Spleen (tissue), 11 donors: Measurements from ENCODE around the gene PODXL. TPM values are rescaled to one million over a fixed set of nuclear protein-coding genes. Genes with fewer than 3 reads are reported as not detected.

Experiments used
- DNase-seq: peaks from one replicate; pipeline ENCODE4 v3.0.0-alpha.2; 2020
- H3K27ac ChIP-seq, 8 donors: fragments of 200-600 bp; sonication (generic) in 7 of 8; 1 replicate in 4 of 8; 2 replicates in 4 of 8; pipeline versions ENCODE4 v1.5.0 to v1.8.0; 2016 to 2021; ENCODE audit warnings: inconsistent platforms in 4 of 8, mild to moderate bottlenecking in 4 of 8, moderate library complexity in 1 of 8
- H3K27me3 ChIP-seq, 7 donors: fragments of 200-600 bp; sonication (generic) in 6 of 7; replicated peaks in 1 of 7; 1 replicate in 4 of 7; 2 replicates in 3 of 7; pipeline versions ENCODE4 v1.5.0 to v1.8.0; 2016 to 2021; ENCODE audit warnings: inconsistent platforms in 3 of 7, mild to moderate bottlenecking in 1 of 7
- H3K36me3 ChIP-seq, 6 donors: fragments of 200-600 bp; sonication (generic) in 5 of 6; 1 replicate in 4 of 6; 2 replicates in 2 of 6; pipeline versions ENCODE4 v1.5.0 to v1.8.0; 2016 to 2021; ENCODE audit warnings: inconsistent platforms in 2 of 6
- H3K4me1 ChIP-seq, 6 donors: fragments of 200-600 bp; sonication (generic) in 5 of 6; 1 replicate in 3 of 6; 2 replicates in 3 of 6; pipeline versions ENCODE4 v1.5.0 to v1.8.0; 2016 to 2021; ENCODE audit warnings: inconsistent platforms in 3 of 6
- H3K4me3 ChIP-seq, 8 donors: fragments of 200-600 bp; sonication (generic) in 7 of 8; 1 replicate in 4 of 8; 2 replicates in 4 of 8; pipeline versions ENCODE4 v1.5.0 to v1.8.0; 2016 to 2021; ENCODE audit warnings: inconsistent platforms in 4 of 8, mild to moderate bottlenecking in 4 of 8, moderate library complexity in 2 of 8
- H3K9me3 ChIP-seq, 8 donors: fragments of 200-600 bp; sonication (generic) in 7 of 8; 1 replicate in 4 of 8; 2 replicates in 4 of 8; pipeline versions ENCODE4 v1.5.0 to v1.8.0; 2016 to 2021; ENCODE audit warnings: inconsistent platforms in 4 of 8
- CTCF ChIP-seq, 11 experiments: fragments of 200-600 bp in 7 of 11; fragments of 450-650 bp in 4 of 11; sonication (generic) in 4 of 11; IDR thresholded peaks in 8 of 11; conservative IDR thresholded peaks in 3 of 11; 1 replicate in 7 of 11; 2 replicates in 4 of 11; pipeline versions ENCODE4 v1.4.0 to v1.8.0; 2016 to 2021; ENCODE audit warnings: antibody characterized with exemption in 11 of 11, inconsistent platforms in 4 of 11, mild to moderate bottlenecking in 1 of 11
- POLR2A ChIP-seq, 3 donors: fragments of 450-650 bp; IDR thresholded peaks; one replicate each; pipeline ENCODE4 v1.5.1; 2017; ENCODE audit warnings: antibody characterized with exemption in 3 of 3, mild to moderate bottlenecking in 1 of 3
- POLR2AphosphoS5 ChIP-seq, 3 donors: sonication (generic); formaldehyde crosslinking; IDR thresholded peaks; one replicate each; pipeline ENCODE4 v1.5.1; 2017; ENCODE audit warnings: antibody characterized with exemption in 3 of 3
- WGBS, 5 donors: extraction: QIAGEN DNeasy Blood & Tissue Kit in 3 of 5; methylation state at CpG; one replicate each; pipeline versions ENCODE4 v1.1.5 to v1.1.7; 2013 to 2018; 5-methylcytosine and 5-hydroxymethylcytosine counted together
- intact Hi-C: fragments of 100-400 bp; cut with DNase I; formaldehyde crosslinking; loops from one replicate; pipeline ENCODE4 v1.15.0; 2023; ENCODE audit warnings: low total_unique reads
- polyA plus RNA-seq, 3 donors: library from polyadenylated mRNA; stranded (reverse); fragments of 200-250 nt; gene quantifications; one replicate each; pipeline ENCODE4 v1.2.1, GENCODE V29; 2013
- total RNA-seq, 7 donors: library from RNA; depleted of rRNA in 3 of 7; stranded (reverse); fragments of >200 nt in 3 of 7; fragmentation: NEBNext Ultra II Directional in 4 of 7; extraction: Animal tissue kit (Norgen Biotek cat#: 25700) in 4 of 7; gene quantifications; one replicate each; pipeline versions ENCODE4 v1.1.0 to v1.2.1, GENCODE V29; 2016 to 2021
- donor health status: healthy with polysubstance abuse.
- donor health status: DM: no; HTN: no; CAD: no; lungs with moderate emphysema.
- donor health status: DM: no; HTN: no; CAD: no.
- donor health status: Bipolar disorder and iron deficiency.
- donor health status: healthy.
- donor health status: DM: no; HTN: no; CAD: no.
- donor health status: DM: yes; HTN: yes; CAD: no.

The PODXL gene
- total and polyA plus RNA-seq, 10 donors: 1.9 to 27.5 (median 16.0) TPM

- Histone ChIP-seq H3K36me3 (peaks cover 0 to 42% (median 4%) of the 10 kb centered on the region in 6 donors), H3K27me3 (no peaks in the 10 kb centered on the region), H3K4me1 (peaks cover 0 to 33% (median 14%) of the 10 kb centered on the region in 6 donors), H3K4me3 (no peak overlapping the region), H3K27ac (peak overlapping the region in 3 of 8 donors; percentile 30 to 60 (median 41)), H3K9me3 (no peaks in the 10 kb centered on the region)
- no peak for DNase-seq
- no peak for TF ChIP-seq POLR2AphosphoS5 (IDR thresholded peaks at IDR 0.05)
- TF ChIP-seq POLR2A (IDR thresholded peaks at IDR 0.05): no peak
- TF ChIP-seq CTCF (IDR thresholded peaks at IDR 0.05 in 8 of 11, conservative IDR thresholded peaks at IDR 0.05 in 3 of 11): no peak
- intact Hi-C loops: no loop called here
- WGBS, 5 donors: 70 to 75% (median 73%) methylated on average over 14 of the region's 14 CpGs
Observed at GRCh38 chr7:131501930-131502685, 54.3 kb downstream of the PODXL start.

GRCh38 chr7:131501422-131501821, 55.0 kb downstream of the PODXL start:
- WGBS, 5 donors: 31 to 66% (median 59%) methylated on average over 3 of the region's 3 CpGs
- H3K36me3 ChIP-seq: peaks cover 0 to 47% (median 7%) of the 10 kb centered on the region in 6 donors

GRCh38 chr7:131500357-131500756, 56.1 kb downstream of the PODXL start:
- peaks cover 0 to 33% (median 14%) of the 10 kb centered on the region in 6 donors for H3K4me1 ChIP-seq
- peaks cover 0 to 49% (median 7%) of the 10 kb centered on the region in 6 donors for H3K36me3 ChIP-seq
- 90 to 100% (median 97%) methylated on average over 1 of the region's 1 CpG for WGBS, 5 donors
- intact Hi-C loops: no loop called here
- DNase-seq: no peak
- no peaks in the 10 kb centered on the region for H3K9me3 ChIP-seq
- no peak overlapping the region for H3K4me3 ChIP-seq
- no peak for TF ChIP-seq POLR2A (IDR thresholded peaks at IDR 0.05)
- H3K27ac ChIP-seq: no peak overlapping the region
- no peaks in the 10 kb centered on the region for H3K27me3 ChIP-seq

More at GRCh38 chr7:131501422-131501821, 55.0 kb downstream of the PODXL start:
- Histone ChIP-seq H3K27ac (peak overlapping the region in 2 of 8 donors; percentile 14 to 36), H3K4me3 (no peak overlapping the region), H3K4me1 (peaks cover 0 to 33% (median 14%) of the 10 kb centered on the region in 6 donors), H3K27me3 (no peaks in the 10 kb centered on the region), H3K9me3 (no peaks in the 10 kb centered on the region)
- TF ChIP-seq POLR2AphosphoS5 (IDR thresholded peaks at IDR 0.05): no peak
- TF ChIP-seq CTCF (IDR thresholded peaks at IDR 0.05 in 8 of 11, conservative IDR thresholded peaks at IDR 0.05 in 3 of 11): no peak
- TF ChIP-seq POLR2A (IDR thresholded peaks at IDR 0.05): no peak
- intact Hi-C loops: no loop called here
- no peak for DNase-seq

- DNase-seq: no peak
- Histone ChIP-seq H3K4me1 (peaks cover 0 to 33% (median 14%) of the 10 kb centered on the region in 6 donors), H3K27ac (no peak overlapping the region), H3K4me3 (no peak overlapping the region), H3K27me3 (no peaks in the 10 kb centered on the region), H3K9me3 (no peaks in the 10 kb centered on the region), H3K36me3 (peaks cover 0 to 49% (median 7%) of the 10 kb centered on the region in 6 donors)
- 91 to 97% (median 95%) methylated on average over 6 of the region's 6 CpGs for WGBS, 5 donors
- intact Hi-C loops: no loop called here
- TF ChIP-seq CTCF (IDR thresholded peaks at IDR 0.05 in 8 of 11, conservative IDR thresholded peaks at IDR 0.05 in 3 of 11): no peak
- no peak for TF ChIP-seq POLR2A (IDR thresholded peaks at IDR 0.05)
- no peak for TF ChIP-seq POLR2AphosphoS5 (IDR thresholded peaks at IDR 0.05)
Observed at GRCh38 chr7:131499801-131500200, 56.6 kb downstream of the PODXL start.
